NB4 (cell line): ENCODE measurements around the gene SLC38A6.

Experiments
- MYC ChIP-seq: IDR thresholded peaks from 2 replicates; pipeline ENCODE4 v1.6.1; 2011; ENCODE audit warnings: low read depth, low read length
- TF ChIP-seq, protein P1 (sequence below): IDR thresholded peaks from one replicate; pipeline ENCODE4 v1.5.1; 2012; ENCODE audit warnings: low read depth, low read length

DNA sequence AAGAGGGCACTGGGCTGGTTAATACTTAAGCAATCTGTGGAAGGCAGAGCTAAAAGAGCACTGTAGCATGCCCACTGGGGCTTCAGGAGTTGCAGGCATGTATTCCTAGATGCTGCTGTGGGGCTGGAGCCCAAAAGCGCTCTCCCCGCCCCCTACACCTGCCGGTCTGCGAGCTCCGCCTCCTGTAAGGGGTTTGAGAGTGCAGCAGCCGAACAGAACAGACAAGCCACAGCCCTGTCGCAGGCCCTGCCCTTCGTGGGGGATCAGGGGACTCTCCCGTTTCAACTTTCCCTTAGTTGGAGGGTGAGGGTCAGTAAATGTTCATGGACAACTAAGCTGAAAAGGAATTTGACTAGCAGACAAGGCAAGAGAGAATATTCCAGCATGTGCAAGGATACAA lies 17.6 kb downstream of the SLC38A6 start:
- TF ChIP-seq, protein P1, sequence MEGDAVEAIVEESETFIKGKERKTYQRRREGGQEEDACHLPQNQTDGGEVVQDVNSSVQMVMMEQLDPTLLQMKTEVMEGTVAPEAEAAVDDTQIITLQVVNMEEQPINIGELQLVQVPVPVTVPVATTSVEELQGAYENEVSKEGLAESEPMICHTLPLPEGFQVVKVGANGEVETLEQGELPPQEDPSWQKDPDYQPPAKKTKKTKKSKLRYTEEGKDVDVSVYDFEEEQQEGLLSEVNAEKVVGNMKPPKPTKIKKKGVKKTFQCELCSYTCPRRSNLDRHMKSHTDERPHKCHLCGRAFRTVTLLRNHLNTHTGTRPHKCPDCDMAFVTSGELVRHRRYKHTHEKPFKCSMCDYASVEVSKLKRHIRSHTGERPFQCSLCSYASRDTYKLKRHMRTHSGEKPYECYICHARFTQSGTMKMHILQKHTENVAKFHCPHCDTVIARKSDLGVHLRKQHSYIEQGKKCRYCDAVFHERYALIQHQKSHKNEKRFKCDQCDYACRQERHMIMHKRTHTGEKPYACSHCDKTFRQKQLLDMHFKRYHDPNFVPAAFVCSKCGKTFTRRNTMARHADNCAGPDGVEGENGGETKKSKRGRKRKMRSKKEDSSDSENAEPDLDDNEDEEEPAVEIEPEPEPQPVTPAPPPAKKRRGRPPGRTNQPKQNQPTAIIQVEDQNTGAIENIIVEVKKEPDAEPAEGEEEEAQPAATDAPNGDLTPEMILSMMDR = no peak
- no peak for TF ChIP-seq MYC
